Fibroblast of skin of left biceps (primary cell): ENCODE results near the gene CTNNA3.

Experiments
- DNase-seq, 2 experiments: peaks; one replicate each; pipeline ENCODE4 v3.0.0-alpha.2; 2013; ENCODE audit warnings: low read depth in 2 of 2

CTNNA3 gene

GRCh38 chr10:67017218-67017617 lies 678.8 kb downstream of the CTNNA3 start:
- no peak for DNase-seq

DNA sequence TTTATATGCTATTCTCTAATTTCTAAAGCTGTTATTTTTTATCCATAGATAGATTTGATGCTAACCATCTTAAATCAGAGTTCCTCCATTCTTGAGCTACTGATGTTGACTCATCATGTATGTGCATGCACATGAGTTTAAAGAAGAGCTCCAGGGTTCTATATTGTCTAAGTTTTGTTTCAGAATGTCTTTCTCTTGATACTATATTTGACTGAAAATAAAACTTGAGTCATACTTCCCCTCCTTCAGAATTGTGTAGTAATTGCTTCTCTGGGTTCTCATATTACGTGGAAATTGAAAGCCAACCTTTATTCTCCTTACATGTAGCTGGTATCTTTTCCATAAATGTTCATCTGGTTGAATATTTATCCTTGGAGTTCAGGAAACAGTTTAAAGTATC lies 680.8 kb downstream of the CTNNA3 start:
- no peak for DNase-seq

DNA sequence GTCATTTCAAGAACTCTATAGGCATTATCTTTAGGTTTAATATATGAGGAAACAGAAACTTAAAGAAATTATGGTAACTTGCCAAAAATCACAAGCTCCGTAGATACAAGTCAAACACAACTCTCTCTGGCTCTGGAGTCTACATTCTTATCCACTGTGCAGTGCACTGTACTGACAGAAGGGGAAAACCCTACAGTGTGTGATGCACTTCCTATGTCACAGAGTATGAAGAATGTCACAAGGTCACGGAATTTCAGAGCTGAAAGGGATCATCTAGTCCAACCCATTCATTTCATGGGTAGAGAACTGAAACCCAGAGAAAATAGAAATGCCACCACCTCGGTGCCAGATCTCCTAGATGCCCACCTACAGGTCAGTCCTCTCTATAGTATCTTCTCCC lies 684.0 kb downstream of the CTNNA3 start:
- DNase-seq, result no peak

- no peak for DNase-seq
These were observed 684.5 kb downstream of the CTNNA3 start for GRCh38 chr10:67011480-67011879.

GRCh38 chr10:67005981-67006380 lies 690.0 kb downstream of the CTNNA3 start:
- no peak for DNase-seq

GRCh38 chr10:67004690-67005089 lies 691.3 kb downstream of the CTNNA3 start:
- DNase-seq, result no peak

DNA sequence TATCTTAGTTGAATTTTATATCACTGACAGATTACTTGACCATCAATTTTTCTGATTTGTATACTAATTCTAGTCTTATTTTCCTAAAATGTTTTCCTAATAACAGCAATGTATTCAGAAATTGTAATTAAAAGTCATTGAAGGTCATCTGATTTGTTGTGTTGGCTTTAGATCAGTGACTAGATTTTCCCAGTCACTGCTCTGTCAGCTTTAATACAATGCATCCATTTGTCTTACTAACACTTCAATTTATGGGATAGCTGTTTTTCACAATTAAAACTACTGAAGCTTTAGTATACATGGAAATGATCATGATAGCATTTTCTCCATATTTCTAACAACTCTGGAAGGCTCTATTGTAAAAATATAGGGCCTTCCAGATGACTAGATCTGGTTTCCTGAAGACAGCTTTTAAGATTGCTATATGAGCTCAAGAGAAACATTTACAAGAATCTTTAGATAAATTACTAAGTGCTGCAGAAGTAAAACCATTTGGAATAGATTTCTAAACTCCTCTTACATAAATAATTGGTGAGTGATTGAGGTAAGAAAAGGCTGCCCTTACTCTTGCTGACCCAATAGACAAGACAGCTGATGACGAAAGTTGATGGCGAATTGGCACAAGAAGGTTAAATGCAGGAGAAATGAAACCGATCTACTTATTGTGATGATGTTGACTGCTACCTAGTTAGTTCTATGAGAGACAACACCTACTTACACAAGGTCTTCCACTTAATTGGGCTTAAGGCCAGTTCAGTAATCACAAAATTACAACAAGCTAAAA lies 696.0 kb downstream of the CTNNA3 start:
- DNase-seq, result no peak

DNA sequence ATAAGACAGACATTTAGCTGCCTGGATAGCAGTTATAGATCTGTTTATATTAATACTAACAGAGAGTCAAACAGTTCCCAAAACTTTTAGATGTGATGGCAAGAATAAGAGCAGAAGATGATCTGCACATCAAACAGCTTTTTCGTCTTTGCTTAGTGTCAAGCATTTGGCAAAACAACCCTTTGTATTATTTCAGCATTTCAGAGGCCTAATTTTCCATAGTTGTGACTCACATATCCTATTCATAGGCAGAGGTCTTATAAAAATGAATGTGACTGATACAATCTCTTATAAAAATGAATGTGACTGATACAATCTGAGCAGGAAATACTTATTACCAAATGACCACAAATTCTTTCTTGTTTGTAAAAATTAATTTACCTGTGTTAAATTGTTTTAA lies 699.0 kb downstream of the CTNNA3 start:
- DNase-seq, result no peak

- no peak for DNase-seq
These were observed 705.7 kb downstream of the CTNNA3 start for GRCh38 chr10:66990143-66990830.

DNA sequence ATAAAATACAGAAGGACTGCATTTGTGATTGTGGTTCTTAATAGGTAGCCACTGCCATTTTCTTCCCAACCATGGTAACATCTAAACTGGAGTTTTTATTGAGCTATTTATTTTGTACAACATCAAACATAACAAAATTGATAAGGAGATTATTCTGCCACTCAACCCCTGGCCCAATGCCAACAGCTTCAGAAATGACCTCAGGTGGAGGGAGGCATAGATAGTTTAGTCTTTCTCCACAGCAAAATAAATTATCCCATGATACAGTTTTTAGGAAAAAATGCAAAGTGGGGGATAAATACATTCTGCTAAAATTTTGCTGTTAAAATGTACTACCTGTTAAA lies 712.5 kb downstream of the CTNNA3 start:
- no peak for DNase-seq

DNA sequence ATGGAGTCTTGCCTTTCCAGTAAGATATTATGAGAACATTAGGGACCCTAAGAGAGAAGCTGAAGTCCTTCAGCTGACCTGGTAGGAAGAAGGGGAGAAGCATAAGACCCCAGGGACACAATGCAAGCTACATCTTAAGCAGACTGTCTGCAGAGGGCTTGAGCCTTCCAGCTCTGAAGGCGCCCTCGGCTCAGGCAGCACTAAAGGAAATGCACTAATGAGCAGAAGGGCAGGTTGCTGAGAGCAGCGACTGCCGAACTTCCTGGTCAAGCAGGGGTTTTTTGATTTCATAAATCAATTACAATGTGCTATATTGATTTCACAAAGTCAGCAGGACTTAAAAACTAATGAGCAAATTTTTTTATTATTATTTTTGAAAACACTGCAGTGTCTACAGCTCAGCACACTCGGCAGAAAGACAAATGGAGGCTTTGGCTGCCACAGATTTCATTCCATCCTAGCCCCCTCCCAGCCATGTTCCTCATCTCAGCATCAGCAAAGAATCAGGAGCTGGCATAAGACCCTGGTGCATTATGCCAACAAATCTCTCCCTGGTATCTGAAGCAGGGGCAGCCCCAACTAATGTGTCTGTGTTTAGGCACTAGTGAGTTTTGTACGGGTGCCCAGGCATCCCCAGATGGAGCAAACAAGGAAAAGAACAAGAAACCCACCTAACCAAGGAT lies 713.1 kb downstream of the CTNNA3 start:
- DNase-seq, result no peak

DNA sequence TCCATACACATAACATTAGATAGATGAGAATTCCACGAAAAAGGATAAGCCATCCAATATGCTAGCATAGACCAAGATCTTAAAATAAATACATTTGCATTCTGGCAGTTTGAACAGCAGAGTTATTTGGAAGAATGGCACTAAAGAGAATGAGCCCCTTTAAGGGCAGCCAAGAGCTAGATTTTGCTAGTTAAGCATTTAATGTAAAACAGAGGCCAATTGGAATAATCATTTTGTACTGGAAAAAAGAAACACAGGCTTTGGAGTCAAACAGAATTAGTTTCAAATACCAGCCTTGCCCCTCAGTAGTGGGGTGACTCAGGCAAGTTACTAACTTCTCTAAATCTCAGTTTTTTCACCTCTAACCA lies 714.0 kb downstream of the CTNNA3 start:
- no peak for DNase-seq

GRCh38 chr10:66981361-66982052 lies 714.5 kb downstream of the CTNNA3 start:
- no peak for DNase-seq

GRCh38 chr10:66980246-66980815 lies 715.7 kb downstream of the CTNNA3 start:
- no peak for DNase-seq

- no peak for DNase-seq
These were observed 731.0 kb downstream of the CTNNA3 start for GRCh38 chr10:66964946-66965345.

DNA sequence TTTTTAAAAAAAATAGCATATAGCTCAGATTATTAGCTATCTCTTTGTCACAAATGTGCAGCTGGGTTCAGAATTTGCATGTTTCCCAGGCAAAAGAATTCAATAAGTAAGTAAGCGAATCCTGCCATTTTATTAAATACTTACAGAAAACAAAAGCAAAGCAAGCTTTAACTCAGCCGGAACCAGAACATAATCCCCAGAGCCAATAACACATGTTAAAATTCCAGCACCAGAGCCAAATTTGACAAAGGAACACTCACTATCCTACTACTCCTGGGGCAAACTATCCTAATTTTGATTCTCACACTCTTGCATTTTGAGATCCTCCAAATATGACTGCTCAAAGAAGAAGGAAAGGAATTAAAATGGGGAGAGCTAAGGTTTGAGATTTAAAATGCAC lies 737.5 kb downstream of the CTNNA3 start:
- DNase-seq, result no peak

- no peak for DNase-seq
These were observed 744.1 kb downstream of the CTNNA3 start for GRCh38 chr10:66951896-66952295.

GRCh38 chr10:66943590-66943989 lies 752.4 kb downstream of the CTNNA3 start:
- no peak for DNase-seq

- no peak for DNase-seq
These were observed 753.6 kb downstream of the CTNNA3 start for GRCh38 chr10:66942407-66942806.

- no peak for DNase-seq
These were observed 754.5 kb downstream of the CTNNA3 start for GRCh38 chr10:66941491-66941890.

GRCh38 chr10:66940965-66941364 lies 755.0 kb downstream of the CTNNA3 start:
- DNase-seq, result no peak

- no peak for DNase-seq
These were observed 761.3 kb downstream of the CTNNA3 start for GRCh38 chr10:66934711-66935110.
